ENCODE data around the gene GRM7. TPM values are rescaled to one million over a fixed set of nuclear protein-coding genes. Genes with fewer than 3 reads are reported as not detected.

The GRM7 gene
- total RNA-seq, 2 experiments from 2014 or later, result not detected

DNA sequence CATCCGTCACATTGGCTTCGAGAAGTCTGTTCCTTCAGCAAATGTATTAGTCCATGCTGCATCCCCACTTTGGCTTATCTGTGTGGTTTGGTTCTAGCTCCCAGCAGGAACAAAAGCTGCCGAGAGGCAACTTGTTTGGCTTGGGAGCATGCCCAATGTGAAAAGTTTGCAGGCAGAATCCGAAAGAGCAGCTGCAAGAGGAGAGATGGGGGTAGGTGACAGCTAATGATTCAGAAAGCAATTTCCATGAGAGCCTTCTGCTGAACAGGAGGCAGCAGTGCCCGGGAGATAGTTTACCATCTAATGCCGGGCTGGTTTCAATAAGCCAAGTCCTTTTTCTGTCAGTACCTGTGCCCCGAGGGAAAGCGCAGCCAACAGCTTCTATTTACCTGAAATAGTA is 60.2 kb downstream of the GRM7 start:
- no peak for DNase-seq (ENCODE audit: low spot score)
- H3K9me2 ChIP-seq (ENCODE audit: insufficient read depth, low read length), result no peaks in the 10 kb centered on the region
- no TSS peak for BruUV-seq (replicated peaks)
- TF ChIP-seq EZH2phosphoT487 (IDR thresholded peaks at IDR 0.05; ENCODE audit: borderline replicate concordance, low read depth, low read length), result no peak
- TF ChIP-seq, protein P1, sequence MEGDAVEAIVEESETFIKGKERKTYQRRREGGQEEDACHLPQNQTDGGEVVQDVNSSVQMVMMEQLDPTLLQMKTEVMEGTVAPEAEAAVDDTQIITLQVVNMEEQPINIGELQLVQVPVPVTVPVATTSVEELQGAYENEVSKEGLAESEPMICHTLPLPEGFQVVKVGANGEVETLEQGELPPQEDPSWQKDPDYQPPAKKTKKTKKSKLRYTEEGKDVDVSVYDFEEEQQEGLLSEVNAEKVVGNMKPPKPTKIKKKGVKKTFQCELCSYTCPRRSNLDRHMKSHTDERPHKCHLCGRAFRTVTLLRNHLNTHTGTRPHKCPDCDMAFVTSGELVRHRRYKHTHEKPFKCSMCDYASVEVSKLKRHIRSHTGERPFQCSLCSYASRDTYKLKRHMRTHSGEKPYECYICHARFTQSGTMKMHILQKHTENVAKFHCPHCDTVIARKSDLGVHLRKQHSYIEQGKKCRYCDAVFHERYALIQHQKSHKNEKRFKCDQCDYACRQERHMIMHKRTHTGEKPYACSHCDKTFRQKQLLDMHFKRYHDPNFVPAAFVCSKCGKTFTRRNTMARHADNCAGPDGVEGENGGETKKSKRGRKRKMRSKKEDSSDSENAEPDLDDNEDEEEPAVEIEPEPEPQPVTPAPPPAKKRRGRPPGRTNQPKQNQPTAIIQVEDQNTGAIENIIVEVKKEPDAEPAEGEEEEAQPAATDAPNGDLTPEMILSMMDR (conservative IDR thresholded peaks at IDR 0.05; ENCODE audit: low read length), result no peak
- H3K27ac ChIP-seq (ENCODE audit: low read depth, low read length, poor library complexity, severe bottlenecking), result no peak overlapping the region
- no peak overlapping the region for H3K4me2 ChIP-seq (ENCODE audit: low read length)
- intact Hi-C loops (cut with micrococcal nuclease; ENCODE audit: unreplicated experiment), result no loop called here
- H3K4me3 ChIP-seq (ENCODE audit: low read depth, low read length, poor library complexity, severe bottlenecking), result no peak overlapping the region
- H4K20me1 ChIP-seq (ENCODE audit: insufficient read depth, low read length), result no peaks in the 10 kb centered on the region
- no peaks in the 10 kb centered on the region for H3K36me3 ChIP-seq (ENCODE audit: insufficient read depth, low read length)
- no peaks in the 10 kb centered on the region for H3K9me3 ChIP-seq (ENCODE audit: low read length)
- ChIA-PET POLR2A (no interaction called here), CTCF (ENCODE audit: unreplicated experiment) (interaction anchor here (0.6 kb wide), 1 partner anchor 824 kb away, joined by 5 read pairs; no protein-coding TSS in a partner anchor)
- H3K79me2 ChIP-seq (ENCODE audit: insufficient read depth, low read depth, low read length), result no peaks in the 10 kb centered on the region
- H3K4me1 ChIP-seq (ENCODE audit: insufficient read depth, low read length, poor library complexity, severe bottlenecking), result no peaks in the 10 kb centered on the region
- H2AFZ ChIP-seq (ENCODE audit: low read length), result no peak overlapping the region

GRCh38 chr3:6921876-6922275 is 61.0 kb downstream of the GRM7 start:
- intact Hi-C loops (cut with micrococcal nuclease; ENCODE audit: unreplicated experiment), result no loop called here
- CTCF ChIA-PET (ENCODE audit: unreplicated experiment), result no interaction called here
- Histone ChIP-seq H3K4me3 (ENCODE audit: low read depth, low read length, poor library complexity, severe bottlenecking) (no peak overlapping the region), H3K27ac (ENCODE audit: low read depth, low read length, poor library complexity, severe bottlenecking) (no peak overlapping the region), H3K4me1 (ENCODE audit: insufficient read depth, low read length, poor library complexity, severe bottlenecking) (no peaks in the 10 kb centered on the region), H4K20me1 (ENCODE audit: insufficient read depth, low read length) (no peaks in the 10 kb centered on the region), H3K4me2 (ENCODE audit: low read length) (no peak overlapping the region), H3K9me3 (ENCODE audit: low read length) (no peaks in the 10 kb centered on the region), H3K9me2 (ENCODE audit: insufficient read depth, low read length) (no peaks in the 10 kb centered on the region), H3K79me2 (ENCODE audit: insufficient read depth, low read depth, low read length) (no peaks in the 10 kb centered on the region), H3K36me3 (ENCODE audit: insufficient read depth, low read length) (no peaks in the 10 kb centered on the region), H2AFZ (ENCODE audit: low read length) (no peak overlapping the region)
- TF ChIP-seq, protein P1 (conservative IDR thresholded peaks at IDR 0.05; ENCODE audit: low read length), result no peak
- DNase-seq (ENCODE audit: low spot score), result no peak
- BruUV-seq (replicated peaks), result no TSS peak
- POLR2A ChIA-PET, result no interaction called here

DNA sequence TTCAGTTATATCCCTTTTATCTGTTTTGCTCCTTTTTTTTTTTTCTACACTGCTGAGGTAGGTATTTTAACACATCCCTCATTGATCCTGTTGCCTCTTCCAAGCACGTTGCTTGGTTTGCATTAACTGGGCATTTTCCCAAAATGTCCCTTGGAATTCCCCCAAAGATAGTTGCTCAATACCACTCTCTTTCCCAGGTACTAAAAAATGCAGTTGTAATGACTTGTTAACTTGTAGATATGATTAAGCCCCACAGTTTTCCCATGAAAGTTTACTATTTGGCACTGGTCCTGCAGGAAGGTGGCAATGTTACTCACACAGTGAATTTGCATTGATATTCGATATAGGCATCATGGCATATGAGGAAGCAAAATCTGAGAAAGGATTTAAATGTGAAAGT is 67.1 kb downstream of the GRM7 start:
- Histone ChIP-seq H3K4me2 (ENCODE audit: low read length) (no peak overlapping the region), H3K9me3 (ENCODE audit: low read length) (no peaks in the 10 kb centered on the region), H3K79me2 (ENCODE audit: insufficient read depth, low read depth, low read length) (no peaks in the 10 kb centered on the region), H3K4me3 (ENCODE audit: low read depth, low read length, poor library complexity, severe bottlenecking) (no peak overlapping the region), H4K20me1 (ENCODE audit: insufficient read depth, low read length) (no peaks in the 10 kb centered on the region), H3K27ac (ENCODE audit: low read depth, low read length, poor library complexity, severe bottlenecking) (no peak overlapping the region), H3K4me1 (ENCODE audit: insufficient read depth, low read length, poor library complexity, severe bottlenecking) (no peaks in the 10 kb centered on the region), H3K9me2 (ENCODE audit: insufficient read depth, low read length) (no peaks in the 10 kb centered on the region), H2AFZ (ENCODE audit: low read length) (no peak overlapping the region), H3K36me3 (ENCODE audit: insufficient read depth, low read length) (no peaks in the 10 kb centered on the region)
- ChIA-PET CTCF (ENCODE audit: unreplicated experiment) (no interaction called here), POLR2A (no interaction called here)
- no TSS peak for BruUV-seq (replicated peaks)
- TF ChIP-seq EZH2phosphoT487 (IDR thresholded peaks at IDR 0.05; ENCODE audit: borderline replicate concordance, low read depth, low read length), result no peak
- TF ChIP-seq, protein P1 (conservative IDR thresholded peaks at IDR 0.05; ENCODE audit: low read length), result no peak
- DNase-seq (ENCODE audit: low spot score), result no peak
- intact Hi-C loops (cut with micrococcal nuclease; ENCODE audit: unreplicated experiment), result no loop called here
